GDM1 (cell line): ENCODE data around the gene CHIC2.
"Not testable (repeated sequence)": the region's sequence is repeated elsewhere in the genome, so short reads cannot be mapped to it uniquely, and the experiment has no call there.

Experiments used
- DNase-seq: peaks from one replicate; lab custom pipeline; 2025; lab: John Stamatoyannopoulos, UW

The CHIC2 gene

DNA sequence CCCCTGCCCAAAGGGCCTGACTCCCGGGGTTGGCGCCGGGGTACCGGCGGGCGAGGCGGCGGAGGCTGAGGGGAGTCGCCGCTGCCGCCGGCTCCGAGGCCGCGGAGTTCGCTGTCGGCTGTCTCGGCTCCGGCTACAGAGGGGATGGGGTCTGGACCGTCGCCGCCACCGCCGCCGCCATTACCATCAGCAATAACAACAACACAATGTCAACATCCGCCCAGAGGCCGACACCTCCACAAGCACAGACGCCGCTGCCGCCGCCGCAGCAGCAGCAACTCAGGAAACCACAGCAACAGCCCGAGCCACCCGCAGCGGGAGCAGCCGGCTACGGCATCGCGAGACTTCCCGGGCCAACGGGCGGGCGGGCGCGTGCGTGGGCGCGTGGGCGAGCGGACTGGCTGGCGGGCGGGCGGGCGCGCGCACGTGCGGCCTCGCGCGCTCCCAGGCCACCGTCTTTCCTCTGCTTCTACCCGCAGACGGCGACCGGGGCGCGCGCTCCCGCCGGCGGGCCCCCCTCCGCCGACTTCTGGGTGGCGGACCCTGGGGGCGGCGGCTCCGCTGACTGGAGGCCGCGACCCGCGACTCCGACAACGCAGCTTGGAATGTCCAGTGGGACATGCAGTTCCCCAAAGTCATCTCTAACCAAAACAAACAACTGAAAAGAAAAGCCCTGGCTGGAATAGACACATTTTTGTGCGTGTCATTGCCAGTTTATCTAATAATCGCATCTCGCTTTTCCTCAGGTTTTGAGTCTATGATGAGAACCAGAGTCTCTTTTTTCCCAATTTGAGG, at the start of gene CHIC2:
Gene CHIC2 (minus strand): TSS at position 289 of the 795 bp plus-strand sequence. CDS start 305 bp downstream, outside the sequence.
- peak; percentile 95 for DNase-seq

DNA sequence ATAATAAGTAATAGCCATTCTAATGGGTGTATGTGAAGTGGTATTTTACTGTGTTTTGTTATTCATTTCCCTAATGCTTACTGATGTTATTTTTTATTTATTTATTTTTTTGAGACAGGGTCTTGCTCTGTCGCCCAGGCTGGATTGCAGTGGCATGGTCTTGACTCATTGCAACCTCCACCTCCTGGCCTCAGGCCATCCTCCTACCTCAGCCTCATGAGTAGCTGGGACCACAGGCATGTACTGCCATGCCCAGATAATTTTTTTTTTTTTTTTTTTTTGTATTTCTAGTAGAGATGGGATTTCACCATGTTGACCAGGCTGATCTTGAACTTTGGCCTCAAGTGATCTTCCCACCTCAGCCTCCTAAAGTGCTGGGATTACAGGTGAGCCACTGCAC, 48.8 kb upstream of the CHIC2 start:
- not testable (repeated sequence) for DNase-seq

DNA sequence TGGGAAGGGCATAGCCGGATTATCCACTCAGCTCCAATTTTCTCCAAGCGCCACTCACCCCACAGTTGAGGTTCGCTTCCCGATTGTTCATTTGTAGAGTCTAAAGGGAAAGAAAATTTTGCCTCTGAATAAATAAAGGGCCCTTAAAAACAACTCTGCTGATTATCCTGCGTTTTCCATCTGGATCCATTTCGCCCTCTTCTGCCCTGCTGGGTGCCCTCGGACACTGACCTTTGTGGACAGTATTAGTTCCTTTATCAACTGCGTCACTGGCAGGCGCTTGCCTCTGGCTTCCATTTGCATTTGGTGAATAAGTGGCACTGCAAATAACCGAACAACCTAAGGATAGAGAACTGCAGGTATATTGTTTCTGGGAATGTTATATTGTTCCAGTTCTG, 45.6 kb upstream of the CHIC2 start:
- no peak for DNase-seq

DNA sequence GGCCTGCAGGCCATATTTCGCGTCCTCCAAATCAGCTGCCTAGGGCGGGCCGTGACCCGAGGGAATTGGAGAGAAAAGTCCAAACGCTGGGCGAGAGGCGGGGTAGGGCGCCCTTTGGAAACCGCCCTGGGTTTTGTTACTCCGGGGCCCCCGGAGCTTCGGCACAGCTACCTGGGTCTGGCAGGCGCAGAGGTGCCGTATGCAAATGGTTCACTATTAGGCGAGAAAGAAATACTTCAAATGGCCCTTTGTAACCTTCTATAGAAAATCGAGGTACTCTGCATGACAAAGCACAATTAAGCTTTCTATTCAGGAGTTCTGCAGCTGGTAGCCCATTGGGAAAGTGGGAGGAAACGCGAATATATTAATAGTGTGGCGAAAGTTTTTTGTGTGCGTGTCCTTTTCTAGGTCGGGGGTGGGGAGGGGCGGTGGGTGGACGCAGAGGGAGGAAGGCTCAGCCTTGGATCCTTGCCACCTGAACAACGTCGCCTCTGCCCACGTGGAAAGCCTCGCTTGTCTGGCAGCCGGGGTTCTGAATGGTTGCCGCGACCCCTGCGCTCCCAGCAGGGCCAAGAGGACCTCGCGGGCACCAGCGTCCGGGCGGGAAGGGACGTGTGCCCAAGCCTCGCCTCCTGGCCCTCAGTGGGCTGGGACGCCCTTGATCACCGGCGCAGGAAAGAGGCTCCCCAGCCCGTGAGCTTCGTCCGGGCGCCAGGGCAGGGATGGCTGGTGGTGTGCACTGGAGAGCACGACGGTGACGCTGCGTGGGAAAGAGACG, 45.0 kb upstream of the CHIC2 start:
- DNase-seq, result no peak

DNA sequence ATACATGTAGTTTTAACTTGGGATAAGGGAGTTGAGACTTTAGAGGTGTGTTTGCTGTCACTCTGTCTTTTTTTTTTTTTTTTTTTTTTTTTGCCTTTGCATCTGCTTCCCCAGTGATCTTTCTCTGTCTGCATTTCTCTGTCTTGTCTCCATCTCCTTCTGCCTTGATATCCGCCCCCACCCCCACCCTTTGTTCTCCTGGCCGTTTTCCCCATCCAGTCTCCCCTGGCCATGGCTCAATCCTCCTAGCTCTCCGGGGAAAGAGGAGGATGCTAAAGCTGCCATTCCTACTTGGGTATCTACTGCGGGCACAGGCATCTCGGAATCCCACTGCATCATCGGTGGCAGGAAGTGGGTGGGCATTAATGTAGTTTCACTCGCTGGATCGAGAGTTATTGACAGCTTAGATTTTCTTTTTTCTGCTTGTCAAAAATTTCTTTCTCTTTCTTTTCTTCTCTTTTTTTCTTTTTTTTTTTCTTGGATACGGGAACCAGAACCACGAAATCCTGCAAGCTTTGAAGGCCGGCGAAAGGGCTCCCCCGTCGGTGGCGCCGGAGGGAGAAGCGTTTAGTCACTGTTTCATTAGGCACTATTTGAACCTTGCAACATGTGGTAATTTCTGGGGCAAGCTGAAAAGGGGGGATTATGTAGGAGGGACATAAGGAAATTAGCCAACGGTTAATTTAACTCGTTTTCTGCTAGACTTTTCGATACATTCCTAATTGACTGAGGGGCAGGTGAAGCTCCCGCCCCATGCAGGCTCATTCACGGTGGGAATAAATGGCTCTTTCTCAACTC, 43.7 kb upstream of the CHIC2 start:
- DNase-seq, result no peak

DNA sequence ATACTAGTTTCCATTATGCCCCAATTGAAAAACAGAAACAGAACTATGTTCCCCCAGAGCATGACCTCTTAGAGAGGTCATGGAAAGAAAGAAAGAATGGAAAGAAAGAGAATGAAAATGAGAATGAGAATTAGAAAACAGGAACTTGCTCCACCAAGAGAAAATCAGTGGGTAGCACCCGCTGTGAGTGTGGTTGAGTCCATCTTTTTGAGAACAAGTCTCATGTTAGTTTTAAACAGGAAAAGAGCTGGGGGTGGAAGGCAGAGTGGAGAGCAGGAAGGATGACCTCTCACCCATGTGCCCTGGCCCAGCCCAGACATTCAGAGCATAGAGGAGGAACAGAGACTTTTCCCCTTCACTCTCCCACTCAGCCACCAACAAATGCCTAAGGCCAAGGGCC, 40.5 kb upstream of the CHIC2 start:
- no peak for DNase-seq

DNA sequence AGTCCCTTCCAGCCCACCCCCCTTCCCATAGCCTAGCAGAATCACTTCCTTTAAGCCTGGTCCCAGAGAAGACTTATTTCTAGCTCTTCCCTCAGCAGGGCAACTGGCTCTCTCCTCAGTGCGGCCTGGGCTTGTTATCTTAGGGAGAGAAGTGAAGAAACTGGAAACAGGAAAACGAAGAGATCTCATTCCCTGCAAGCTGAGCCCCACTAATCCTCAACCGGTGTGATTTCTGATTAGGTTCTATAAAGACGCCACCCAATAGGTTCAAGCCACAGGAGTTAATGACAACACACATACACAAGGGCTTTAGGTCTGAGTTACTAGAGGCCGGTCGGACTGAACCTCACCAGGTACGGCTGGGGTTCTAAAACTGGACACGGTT, 38.8 kb upstream of the CHIC2 start:
- DNase-seq, result no peak

DNA sequence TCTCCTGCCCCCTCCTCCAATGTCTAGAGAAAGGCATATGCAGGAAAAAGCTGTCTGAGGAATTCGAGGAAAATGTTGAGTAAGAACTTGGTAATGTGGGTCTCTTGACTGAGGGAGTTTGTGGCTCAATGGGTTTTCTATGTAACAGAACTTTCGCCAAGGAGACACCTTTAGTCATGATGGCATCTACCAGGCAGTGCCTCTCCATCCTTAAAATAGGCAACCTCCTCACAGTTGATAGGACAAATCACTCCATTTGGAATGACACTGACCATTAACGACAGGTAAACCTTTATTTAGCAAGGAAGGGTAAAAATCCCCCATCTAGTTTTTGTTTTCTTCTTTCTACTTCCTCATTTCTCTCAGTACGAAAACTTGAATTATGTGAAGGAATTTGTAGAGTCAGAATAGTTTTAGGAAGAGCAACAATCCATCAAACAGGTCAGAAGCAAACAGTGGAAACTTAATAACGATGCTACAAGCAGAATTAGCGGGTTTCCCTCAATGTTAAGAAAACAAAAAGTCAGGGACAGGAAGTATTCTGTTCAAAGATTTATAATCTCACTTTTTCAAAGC, 38.2 kb upstream of the CHIC2 start:
- DNase-seq, result no peak

DNA sequence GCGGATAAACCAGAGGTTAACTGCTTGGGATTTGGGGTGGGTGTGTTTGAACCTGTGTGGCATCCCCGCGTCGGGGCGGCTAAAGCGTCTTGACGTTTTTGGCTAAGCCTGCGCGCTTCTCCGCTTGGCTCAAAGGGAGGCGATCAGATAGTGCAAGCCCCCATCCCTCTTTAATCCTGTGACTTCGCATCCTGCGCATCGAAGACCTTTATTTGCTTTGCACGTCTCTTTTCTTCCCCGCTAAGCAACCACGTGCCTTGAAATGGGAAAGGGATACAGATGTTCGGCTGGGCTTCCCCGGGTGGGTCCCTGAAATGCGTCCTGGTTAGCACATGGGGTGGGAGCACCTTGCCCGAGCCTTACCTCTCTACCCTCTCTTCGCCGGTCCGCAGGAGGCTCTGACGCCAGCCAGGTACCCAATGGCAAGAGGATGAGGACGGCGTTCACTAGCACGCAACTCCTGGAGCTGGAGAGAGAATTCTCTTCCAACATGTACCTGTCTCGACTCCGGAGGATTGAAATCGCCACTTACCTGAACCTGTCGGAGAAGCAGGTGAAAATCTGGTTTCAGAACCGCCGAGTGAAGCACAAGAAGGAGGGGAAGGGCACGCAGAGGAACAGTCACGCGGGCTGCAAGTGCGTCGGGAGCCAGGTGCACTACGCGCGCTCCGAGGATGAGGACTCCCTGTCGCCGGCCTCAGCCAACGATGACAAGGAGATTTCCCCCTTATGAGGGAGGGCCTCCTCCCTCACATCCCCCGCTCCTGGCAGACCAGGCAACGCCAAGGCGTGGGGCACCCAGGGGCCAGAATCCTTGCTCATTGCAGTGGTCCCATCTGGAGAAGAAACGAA, 37.0 kb upstream of the CHIC2 start:
- DNase-seq, result no peak

DNA sequence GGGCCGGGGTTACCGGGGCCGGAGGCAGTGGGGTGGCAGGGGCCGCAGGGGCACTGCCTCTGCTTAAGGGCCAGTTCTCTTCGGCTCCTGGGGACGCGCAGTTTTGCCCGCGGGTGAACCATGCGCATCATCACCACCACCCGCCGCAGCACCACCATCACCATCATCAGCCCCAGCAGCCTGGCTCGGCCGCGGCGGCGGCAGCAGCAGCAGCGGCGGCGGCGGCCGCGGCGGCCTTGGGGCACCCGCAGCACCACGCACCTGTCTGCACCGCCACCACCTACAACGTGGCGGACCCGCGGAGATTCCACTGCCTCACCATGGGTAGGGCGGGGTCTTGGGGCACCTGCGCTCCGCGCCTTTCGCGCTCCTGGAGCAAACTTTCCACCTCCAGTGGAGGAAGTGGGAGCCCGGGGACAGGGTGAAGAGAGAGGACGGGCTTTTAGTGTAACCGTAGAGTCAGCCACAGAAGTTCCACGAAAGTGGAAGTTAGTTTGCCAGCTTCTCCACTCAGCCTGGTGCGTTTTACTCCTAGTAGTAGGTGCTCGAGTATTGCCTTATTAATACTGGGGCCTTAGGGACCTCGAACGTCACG, 36.3 kb upstream of the CHIC2 start:
- DNase-seq, result no peak

DNA sequence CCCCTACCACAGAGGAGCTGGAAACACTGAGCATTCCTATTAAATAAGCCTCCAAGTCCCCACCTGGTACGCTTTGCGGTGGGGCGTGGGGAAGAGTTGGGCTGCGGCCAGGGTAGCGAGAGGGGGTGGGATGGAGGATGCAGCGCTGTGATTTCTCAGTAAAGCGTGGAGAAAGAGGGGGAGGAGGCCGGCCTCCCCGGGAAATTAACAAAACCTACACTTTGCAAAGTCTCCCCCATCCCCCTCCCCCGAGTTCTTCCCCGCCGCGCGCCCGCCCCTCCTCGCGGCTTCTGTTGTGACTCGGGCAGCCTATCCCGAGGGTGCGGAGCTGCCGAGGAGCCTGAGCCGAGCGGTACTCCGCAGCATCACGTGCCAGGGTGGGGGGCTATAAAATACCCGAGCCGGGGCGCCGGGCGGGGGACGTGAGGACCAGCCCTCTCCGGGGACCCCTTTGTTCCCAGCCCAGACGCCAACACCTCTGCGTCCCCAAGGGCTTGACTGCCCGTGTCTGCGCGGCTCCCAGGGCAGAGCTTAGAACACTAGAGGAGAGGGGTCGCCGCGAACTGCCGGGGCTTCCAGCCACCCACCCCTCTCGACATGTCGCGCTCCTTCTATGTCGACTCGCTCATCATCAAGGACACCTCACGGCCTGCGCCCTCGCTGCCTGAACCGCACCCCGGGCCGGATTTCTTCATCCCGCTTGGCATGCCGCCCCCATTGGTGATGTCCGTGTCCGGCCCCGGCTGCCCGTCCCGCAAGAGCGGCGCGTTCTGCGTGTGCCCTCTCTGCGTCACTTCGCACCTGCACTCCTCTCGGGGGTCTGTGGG, 35.6 kb upstream of the CHIC2 start, which contains the start of gene GSX2:
Gene GSX2 (plus strand): TSS at position 416 of the 827 bp plus-strand sequence. CDS start 182 bp downstream, at position 598.
- no peak for DNase-seq

DNA sequence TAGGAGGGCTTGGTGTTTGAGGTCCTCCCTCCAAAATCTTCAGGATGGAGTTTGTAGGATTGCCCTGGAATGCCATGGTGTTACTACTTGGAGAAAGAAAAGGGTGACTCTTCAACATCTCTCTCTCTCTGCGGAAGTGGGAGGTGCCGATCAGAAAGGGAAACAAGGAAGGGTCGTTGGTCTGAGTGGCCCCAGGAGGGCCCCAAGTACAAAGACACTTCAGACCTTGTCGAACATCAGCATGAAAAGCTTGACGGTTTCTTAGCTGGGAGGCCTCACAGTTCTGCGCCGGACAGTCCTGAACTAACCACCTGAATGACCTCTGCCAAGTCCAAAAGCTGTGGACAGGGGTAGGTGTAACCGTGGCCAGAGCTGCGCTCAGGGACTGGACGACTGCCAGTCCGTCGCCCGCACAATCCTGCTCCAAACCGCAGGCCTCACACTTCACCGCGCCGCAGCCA, 34.9 kb upstream of the CHIC2 start:
- DNase-seq, result no peak

DNA sequence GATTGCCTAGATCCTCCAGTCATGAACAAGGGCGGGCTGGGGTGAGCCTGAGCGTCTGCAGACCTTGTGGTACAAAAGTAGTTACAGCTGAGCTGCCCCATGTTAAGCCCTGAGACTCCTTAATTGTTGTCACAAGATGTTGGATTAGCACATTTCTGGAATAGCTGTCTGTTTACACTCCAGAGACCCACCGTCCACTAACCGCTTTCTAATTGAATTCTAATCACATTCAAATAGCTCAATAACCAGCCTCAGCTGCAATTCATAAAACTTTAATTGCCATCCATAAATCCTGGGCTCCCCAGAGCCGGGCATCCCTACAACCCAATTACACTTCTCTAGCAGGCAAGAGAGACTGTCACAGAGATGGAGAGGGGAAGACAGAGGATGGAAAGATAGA, 34.0 kb upstream of the CHIC2 start:
- DNase-seq, result no peak

DNA sequence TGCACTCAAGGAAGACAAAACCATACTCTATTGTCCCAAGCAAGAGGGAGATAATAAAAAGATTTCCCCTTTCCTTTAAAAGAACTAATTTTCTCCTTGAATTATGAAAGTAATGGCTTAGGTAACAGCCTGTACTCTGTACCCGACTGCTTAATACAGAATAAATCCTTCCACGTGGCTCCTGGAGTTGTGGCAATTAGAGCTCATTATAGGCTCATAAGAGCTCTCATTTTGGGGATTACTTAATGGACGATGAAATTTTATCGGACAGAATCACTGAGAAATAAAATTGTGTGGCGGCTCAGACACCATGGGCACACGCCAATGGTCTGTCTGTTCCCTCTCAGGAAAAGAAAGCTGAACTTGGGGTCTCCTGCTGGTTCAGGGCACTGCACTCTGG, 32.7 kb upstream of the CHIC2 start:
- no peak for DNase-seq

DNA sequence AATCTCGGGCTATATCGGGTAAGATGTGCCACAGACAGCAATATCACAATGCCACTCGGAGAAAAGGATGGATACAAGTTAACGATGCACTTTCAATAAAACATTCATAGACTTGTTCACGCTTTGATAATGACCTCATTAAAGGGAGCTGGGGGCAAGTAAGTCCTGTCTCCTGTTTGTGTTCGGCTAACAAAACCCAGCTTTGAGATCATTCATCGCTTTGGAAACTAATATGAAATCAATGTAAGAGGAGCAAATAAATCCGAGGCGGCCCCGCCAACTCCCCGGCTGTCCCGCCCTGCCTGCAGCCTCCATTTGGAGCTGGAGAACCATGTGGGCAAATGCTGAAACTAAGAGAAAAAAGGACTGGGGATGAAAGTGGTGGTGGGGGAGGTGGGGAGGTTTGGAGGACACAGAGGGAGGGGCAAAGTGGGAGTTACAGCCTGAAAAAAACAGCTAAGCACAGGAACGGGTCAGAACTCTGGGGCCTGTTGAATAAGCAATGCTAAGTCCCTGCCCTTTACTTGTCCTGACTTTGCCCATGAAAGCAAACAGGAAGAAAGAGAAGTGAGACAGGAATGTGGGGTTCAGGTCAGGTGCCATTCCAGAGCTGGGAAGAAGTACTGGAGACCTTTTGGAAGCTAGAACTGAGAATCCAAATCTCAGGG, 32.0 kb upstream of the CHIC2 start:
- no peak for DNase-seq

DNA sequence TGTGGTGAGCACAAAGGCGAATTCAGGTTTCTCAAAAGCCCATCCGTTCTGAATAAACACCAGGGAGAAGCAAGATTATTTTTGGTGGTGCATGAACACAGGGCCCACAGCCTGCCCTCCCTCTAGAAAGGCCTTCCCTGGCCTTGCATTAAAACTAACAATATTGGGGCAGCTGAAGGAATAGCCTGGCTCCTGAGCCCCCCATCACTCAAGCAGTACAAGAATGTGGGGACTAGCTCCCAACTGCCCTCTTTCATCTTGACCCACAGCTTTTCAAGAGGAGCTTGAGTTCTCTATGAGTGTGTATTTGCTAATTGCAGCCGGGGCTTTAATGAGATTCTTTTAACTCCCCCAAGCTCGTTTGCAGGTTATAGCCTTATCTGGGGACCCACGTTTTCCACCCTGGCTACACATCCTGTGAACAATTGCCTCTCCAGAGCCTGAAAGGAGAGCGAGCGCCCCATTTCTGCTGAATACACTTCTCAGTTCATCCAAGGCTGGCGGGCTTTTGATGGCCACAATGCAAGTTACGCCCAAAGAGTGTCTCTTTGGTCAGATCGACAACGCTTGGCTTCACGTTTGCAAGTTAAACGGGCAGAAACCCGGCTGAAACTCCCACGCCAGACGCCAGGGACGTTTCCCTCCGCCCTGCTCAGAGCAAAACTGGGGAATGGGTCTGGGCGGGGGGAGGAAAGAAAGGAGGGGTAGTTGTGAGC, 30.9 kb upstream of the CHIC2 start:
- no peak for DNase-seq

DNA sequence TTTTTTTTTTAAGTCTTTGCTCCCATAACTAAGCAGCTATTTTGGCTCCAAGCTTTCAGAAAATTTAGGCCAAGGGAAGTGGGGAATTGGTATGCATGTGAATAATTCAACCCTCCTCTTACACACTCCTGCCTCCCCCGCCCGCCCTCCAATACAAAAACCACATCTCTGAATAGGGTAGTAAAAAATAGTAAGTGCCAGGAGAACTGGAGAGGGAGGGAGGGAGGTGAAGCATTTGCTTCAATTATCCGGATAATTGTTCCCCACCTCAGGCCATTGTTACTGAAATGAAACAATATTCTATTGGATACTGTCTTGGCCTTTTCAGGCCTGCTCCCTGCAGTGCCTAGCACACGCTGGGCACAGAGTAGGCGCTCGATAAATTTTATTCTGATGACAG, 30.0 kb upstream of the CHIC2 start:
- no peak for DNase-seq
